Liver (tissue), 3 donors: ENCODE results near the gene KANSL1.
"Not testable (repeated sequence)": the region's sequence is repeated elsewhere in the genome, so short reads cannot be mapped to it uniquely, and the experiment has no call there.

ENCODE experiments used
- JUND ChIP-seq, 2 donors: IDR thresholded peaks; 2 replicates each; pipeline ENCODE4 v1.6.1; 2016; ENCODE audit warnings: antibody characterized with exemption in 2 of 2
- RAD21 ChIP-seq, 2 donors: IDR thresholded peaks; 2 replicates each; pipeline ENCODE4 v1.6.1; 2016; ENCODE audit warnings: antibody characterized with exemption in 2 of 2, mild to moderate bottlenecking in 2 of 2
- SP1 ChIP-seq: IDR thresholded peaks from 2 replicates; pipeline ENCODE4 v1.6.1; 2018; ENCODE audit warnings: antibody characterized with exemption, mild to moderate bottlenecking
- YY1 ChIP-seq: IDR thresholded peaks from 2 replicates; pipeline ENCODE4 v1.6.1; 2016; ENCODE audit warnings: antibody characterized with exemption, mild to moderate bottlenecking
- TF ChIP-seq, protein P1 (sequence below): IDR thresholded peaks from 2 replicates; pipeline ENCODE4 v1.6.1; 2016; ENCODE audit warnings: antibody characterized with exemption
- TF ChIP-seq, protein P2 (sequence below): fragments of 150-350 bp; IDR thresholded peaks from 2 replicates; pipeline ENCODE4 v1.5.1; 2017; ENCODE audit warnings: improper control_type of control experiment, low read depth, low read length; ENCODE audit not compliant: missing input control
- TF ChIP-seq, protein P3 (sequence below): IDR thresholded peaks from 2 replicates; pipeline ENCODE4 v1.6.1; 2016; ENCODE audit warnings: antibody characterized with exemption
- donor health status: healthy.
- donor health status: healthy.

DNA sequence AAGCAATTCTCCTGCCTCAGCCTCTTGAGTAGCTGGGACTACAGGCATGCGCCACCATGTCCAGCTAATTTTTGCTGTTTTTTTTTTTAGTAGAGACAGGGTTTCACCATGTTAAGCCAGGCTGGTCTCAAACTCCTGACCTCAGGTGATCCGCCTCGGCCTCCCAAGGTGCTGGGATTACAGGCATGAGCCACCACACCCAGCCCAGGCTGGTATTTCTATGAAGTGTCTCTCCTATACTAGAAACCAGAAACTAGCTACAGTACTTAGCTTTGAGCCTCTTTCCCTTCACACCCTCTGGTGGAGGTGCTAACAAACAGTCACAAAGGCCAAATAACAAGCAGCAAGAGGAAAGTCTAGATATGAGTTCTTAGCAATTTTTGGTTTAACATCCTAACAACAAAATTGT is 6.4 kb downstream of the KANSL1 start:
- TF ChIP-seq, protein P1, sequence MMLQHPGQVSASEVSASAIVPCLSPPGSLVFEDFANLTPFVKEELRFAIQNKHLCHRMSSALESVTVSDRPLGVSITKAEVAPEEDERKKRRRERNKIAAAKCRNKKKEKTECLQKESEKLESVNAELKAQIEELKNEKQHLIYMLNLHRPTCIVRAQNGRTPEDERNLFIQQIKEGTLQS: not testable (repeated sequence)
- TF ChIP-seq, protein P2, sequence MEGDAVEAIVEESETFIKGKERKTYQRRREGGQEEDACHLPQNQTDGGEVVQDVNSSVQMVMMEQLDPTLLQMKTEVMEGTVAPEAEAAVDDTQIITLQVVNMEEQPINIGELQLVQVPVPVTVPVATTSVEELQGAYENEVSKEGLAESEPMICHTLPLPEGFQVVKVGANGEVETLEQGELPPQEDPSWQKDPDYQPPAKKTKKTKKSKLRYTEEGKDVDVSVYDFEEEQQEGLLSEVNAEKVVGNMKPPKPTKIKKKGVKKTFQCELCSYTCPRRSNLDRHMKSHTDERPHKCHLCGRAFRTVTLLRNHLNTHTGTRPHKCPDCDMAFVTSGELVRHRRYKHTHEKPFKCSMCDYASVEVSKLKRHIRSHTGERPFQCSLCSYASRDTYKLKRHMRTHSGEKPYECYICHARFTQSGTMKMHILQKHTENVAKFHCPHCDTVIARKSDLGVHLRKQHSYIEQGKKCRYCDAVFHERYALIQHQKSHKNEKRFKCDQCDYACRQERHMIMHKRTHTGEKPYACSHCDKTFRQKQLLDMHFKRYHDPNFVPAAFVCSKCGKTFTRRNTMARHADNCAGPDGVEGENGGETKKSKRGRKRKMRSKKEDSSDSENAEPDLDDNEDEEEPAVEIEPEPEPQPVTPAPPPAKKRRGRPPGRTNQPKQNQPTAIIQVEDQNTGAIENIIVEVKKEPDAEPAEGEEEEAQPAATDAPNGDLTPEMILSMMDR: peak; percentile 18
- peak; percentile 36 to 61 for TF ChIP-seq RAD21 (IDR thresholded peaks at IDR 0.05)
- TF ChIP-seq, protein P3, sequence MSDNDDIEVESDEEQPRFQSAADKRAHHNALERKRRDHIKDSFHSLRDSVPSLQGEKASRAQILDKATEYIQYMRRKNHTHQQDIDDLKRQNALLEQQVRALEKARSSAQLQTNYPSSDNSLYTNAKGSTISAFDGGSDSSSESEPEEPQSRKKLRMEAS: not testable (repeated sequence)
- TF ChIP-seq YY1; JUND (IDR thresholded peaks at IDR 0.05); SP1: not testable (repeated sequence)
